GM08714 (cell line): ENCODE data around the gene NDUFS2.
A peak's percentile ranks its signal among the peaks of the same experiment; 100 is the strongest.

Experiments
- H3K4me3 ChIP-seq: fragments of 200-500 bp; sonication (Bioruptor generic); 2 replicates; pipeline ENCODE4 v1.5.1; 2014; ENCODE audit warnings: mild to moderate bottlenecking, low read length, inconsistent platforms
- ZNF274 ChIP-seq: IDR thresholded peaks from 2 replicates; pipeline ENCODE4 v1.6.1; 2012; ENCODE audit warnings: mild to moderate bottlenecking, low read depth, low read length

The NDUFS2 gene

GRCh38 chr1:161258439-161259344 lies 56.5 kb downstream of the NDUFS2 start, which contains the start of gene PCP4L1:
Gene PCP4L1, plus strand, starts transcription at chr1:161258745. Its CDS starts 230 bp downstream, at chr1:161258975.
- no peak for TF ChIP-seq ZNF274
- peak within 1 kb of the TSS; percentile 42; the same call in 1 of the 2 replicates for H3K4me3 ChIP-seq

DNA sequence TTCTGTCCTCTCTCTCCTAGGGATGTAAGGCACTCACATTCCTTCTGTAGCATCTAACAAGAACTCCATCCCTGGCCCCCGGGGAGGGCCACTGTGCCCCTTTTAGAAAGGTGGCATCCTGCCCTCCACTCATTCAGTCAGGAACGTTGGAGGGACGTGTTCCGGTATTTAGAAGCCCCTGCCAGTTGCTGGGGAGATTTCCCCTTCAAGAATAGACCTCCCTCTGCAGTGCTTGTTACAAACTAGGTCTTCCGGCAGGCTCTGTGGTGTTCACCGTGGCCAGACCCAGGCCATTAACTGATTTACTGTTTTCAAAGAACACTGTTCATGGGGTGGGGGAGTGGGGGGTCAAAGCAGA lies 57.2 kb downstream of the NDUFS2 start:
- no peak overlapping the region for H3K4me3 ChIP-seq
- TF ChIP-seq ZNF274, result no peak

DNA sequence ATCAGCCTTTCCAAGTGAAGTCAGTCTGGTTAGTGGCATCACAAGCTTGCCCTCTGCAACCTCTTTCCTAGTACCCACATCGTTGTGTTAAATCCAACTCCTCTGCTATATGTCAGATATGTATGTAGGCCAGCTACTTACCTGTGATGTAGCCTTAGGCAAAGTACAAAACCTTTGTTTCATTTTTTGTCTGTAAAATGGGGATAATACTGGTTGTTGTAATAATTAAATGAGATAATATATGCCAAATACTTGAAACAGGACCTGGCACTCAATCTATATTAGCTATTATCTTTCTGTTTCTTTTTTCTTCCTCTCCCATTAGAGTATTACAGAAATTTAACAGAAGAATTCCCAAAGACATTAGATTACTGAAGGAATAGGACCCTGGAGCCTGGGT lies 57.6 kb downstream of the NDUFS2 start:
- H3K4me3 ChIP-seq, result no peak overlapping the region
- no peak for TF ChIP-seq ZNF274

DNA sequence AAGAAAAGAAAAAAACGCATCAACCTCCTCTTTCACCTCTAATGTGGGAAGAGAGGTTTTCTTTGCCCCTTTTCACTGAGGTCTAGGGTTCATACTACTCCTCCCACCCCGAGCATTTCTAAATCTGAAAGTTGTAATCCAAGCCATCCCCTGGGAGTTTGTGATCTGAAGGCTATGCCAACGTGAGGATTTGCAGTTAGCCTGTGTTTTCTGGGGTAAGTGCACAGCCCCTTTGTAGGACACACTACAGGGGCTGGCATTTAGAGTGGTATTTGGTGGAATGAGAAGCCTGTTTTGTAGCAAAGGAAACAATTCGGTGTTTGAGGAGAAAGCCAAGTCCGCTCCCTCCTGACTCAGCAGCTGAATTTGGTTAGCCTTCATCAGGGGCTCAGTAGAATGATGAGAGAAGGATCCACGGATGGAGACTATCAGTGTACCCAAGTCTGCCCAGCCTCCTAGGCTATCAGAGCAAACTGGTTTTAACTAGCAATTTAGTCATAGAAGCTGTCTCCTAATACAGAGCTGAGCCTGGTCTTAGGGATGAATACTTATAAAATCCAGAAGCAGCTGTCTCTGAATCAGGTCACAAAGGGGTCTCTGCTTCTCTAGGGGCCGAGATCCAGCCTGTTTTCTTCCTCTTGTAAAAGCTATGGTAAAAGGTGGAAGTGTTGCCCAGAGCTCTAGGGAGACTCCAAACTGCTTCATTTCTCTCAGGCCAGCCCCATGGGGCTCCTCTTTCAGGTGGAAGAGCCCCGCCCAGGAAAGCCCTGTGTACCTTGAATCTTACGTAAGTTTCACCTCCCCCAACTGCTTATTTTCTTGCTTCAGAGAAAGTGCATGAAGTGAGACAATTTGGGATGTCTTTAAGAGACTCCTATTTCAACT lies 58.5 kb downstream of the NDUFS2 start:
- no peak overlapping the region for H3K4me3 ChIP-seq
- TF ChIP-seq ZNF274, result no peak

DNA sequence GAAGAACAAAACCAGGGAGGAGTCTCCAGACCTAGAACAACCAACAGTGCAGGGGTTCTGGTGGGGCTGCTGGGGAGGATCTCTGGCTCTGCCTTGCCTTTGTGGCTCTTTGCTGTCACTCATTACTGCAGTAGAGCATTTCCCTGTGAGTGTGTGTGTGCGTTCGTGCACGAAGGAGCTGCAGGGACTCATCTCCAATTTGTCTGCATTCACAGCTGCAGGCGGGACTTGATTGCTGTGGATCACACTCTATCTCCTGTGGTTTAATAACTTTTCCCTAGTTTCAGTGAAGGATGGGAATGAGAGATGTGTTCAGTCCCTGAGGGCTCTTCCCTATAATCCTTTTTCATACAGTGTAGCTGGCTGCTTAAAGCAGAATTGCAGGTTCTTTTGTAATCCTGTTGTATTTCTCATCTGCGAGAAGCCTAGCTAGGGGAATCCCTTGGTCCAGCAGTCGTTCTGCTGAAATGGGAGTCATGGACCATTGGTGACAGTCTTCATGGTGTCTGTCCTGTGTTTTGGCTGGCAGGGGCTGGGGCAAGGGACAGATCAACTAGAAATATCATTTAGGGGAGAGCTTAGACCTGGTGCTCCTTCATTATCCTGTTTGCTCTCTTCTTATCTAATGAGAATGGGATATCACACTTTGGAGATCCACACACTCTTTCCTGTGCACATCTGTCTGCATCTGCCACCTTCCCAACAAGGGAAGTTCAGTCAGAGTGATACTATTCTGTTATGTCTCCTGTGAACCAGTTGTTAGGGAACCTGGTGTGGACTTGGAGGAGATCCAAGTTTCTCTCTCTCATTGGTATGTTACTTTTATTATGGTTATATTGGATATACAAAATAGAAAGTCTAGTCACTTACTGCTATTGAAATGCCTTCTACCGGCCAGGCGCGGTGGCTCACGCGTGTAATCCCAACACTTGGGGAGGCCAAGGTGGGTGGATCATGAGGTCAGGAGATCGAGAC lies 59.4 kb downstream of the NDUFS2 start:
- TF ChIP-seq ZNF274, result no peak
- no peak overlapping the region for H3K4me3 ChIP-seq
